Liver (tissue), 9 donors: ENCODE data around the gene CRISPLD2. TPM values are rescaled to one million over a fixed set of nuclear protein-coding genes. Genes with fewer than 3 reads are reported as not detected.

Experiments
- DNase-seq: peaks from one replicate; pipeline ENCODE4 v3.0.0-alpha.2; 2017; ENCODE audit warnings: low spot score
- H3K27ac ChIP-seq, 2 donors: one replicate each; pipeline ENCODE4 v1.7.0; 2013; ENCODE audit warnings: inconsistent platforms in 2 of 2, low read length in 2 of 2, control low read depth in 1 of 2, low read depth in 1 of 2, mild to moderate bottlenecking in 1 of 2
- H3K27me3 ChIP-seq, 4 donors: one replicate each; pipeline versions ENCODE4 v1.6.1 to v1.7.0; 2013; ENCODE audit warnings: low read length in 3 of 4, inconsistent platforms in 1 of 4, mild to moderate bottlenecking in 1 of 4, moderate library complexity in 1 of 4; ENCODE audit not compliant: control insufficient read depth in 4 of 4, insufficient read depth in 4 of 4
- H3K36me3 ChIP-seq, 4 donors: one replicate each; pipeline versions ENCODE4 v1.6.1 to v1.7.0; 2013; ENCODE audit warnings: low read length in 3 of 4, mild to moderate bottlenecking in 3 of 4, low read depth in 1 of 4, moderate library complexity in 1 of 4; ENCODE audit not compliant: control insufficient read depth in 4 of 4, insufficient read depth in 3 of 4
- H3K4me1 ChIP-seq, 4 donors: one replicate each; pipeline versions ENCODE4 v1.6.1 to v1.7.0; 2013; ENCODE audit warnings: low read length in 3 of 4, mild to moderate bottlenecking in 3 of 4, moderate library complexity in 1 of 4; ENCODE audit not compliant: control insufficient read depth in 4 of 4, insufficient read depth in 4 of 4
- H3K4me3 ChIP-seq, 3 donors: one replicate each; pipeline versions ENCODE4 v1.6.1 to v1.7.0; 2013; ENCODE audit warnings: low read length in 3 of 3, control low read depth in 1 of 3, low read depth in 1 of 3, mild to moderate bottlenecking in 1 of 3
- H3K9ac ChIP-seq, 2 donors: one replicate each; pipeline ENCODE4 v1.7.0; 2013; ENCODE audit warnings: low read length in 2 of 2, mild to moderate bottlenecking in 2 of 2, moderate library complexity in 2 of 2, control low read depth in 1 of 2, low read depth in 1 of 2
- H3K9me3 ChIP-seq, 4 donors: one replicate each; pipeline versions ENCODE4 v1.6.1 to v1.7.0; 2013; ENCODE audit warnings: low read length in 3 of 4; ENCODE audit not compliant: control insufficient read depth in 4 of 4
- ATF3 ChIP-seq: IDR thresholded peaks from 2 replicates; pipeline ENCODE4 v1.6.1; 2016; ENCODE audit warnings: antibody characterized with exemption
- CTCF ChIP-seq: fragments of 150-350 bp; IDR thresholded peaks from 2 replicates; pipeline ENCODE4 v1.5.1; 2017; ENCODE audit warnings: improper control_type of control experiment, low read depth, low read length; ENCODE audit not compliant: missing input control
- EGR1 ChIP-seq, 2 donors: IDR thresholded peaks; 2 replicates each; pipeline ENCODE4 v1.6.1; 2016 to 2018; ENCODE audit warnings: antibody characterized with exemption in 2 of 2, low read depth in 2 of 2
- FOXA1 ChIP-seq: IDR thresholded peaks from 2 replicates; pipeline ENCODE4 v1.6.1; 2016; ENCODE audit warnings: antibody characterized with exemption
- FOXA2 ChIP-seq: IDR thresholded peaks from 2 replicates; pipeline ENCODE4 v1.6.1; 2016; ENCODE audit warnings: antibody characterized with exemption
- GABPA ChIP-seq, 2 donors: IDR thresholded peaks in 1 of 2; conservative IDR thresholded peaks in 1 of 2; 2 replicates each; pipeline ENCODE4 v1.6.1; 2016; ENCODE audit warnings: antibody characterized with exemption in 2 of 2, mild to moderate bottlenecking in 1 of 2, moderate library complexity in 1 of 2
- HNF4A ChIP-seq, 2 donors: conservative IDR thresholded peaks; 2 replicates each; pipeline ENCODE4 v1.6.1; 2016; ENCODE audit warnings: antibody characterized with exemption in 2 of 2, mild to moderate bottlenecking in 2 of 2
- HNF4G ChIP-seq: IDR thresholded peaks from 2 replicates; pipeline ENCODE4 v1.6.1; 2016; ENCODE audit warnings: antibody characterized with exemption
- JUND ChIP-seq, 2 donors: IDR thresholded peaks; 2 replicates each; pipeline ENCODE4 v1.6.1; 2016; ENCODE audit warnings: antibody characterized with exemption in 2 of 2
- NR2F2 ChIP-seq: IDR thresholded peaks from 2 replicates; pipeline ENCODE4 v1.6.1; 2016; ENCODE audit warnings: antibody characterized with exemption
- RAD21 ChIP-seq, 2 donors: IDR thresholded peaks; 2 replicates each; pipeline ENCODE4 v1.6.1; 2016; ENCODE audit warnings: antibody characterized with exemption in 2 of 2, mild to moderate bottlenecking in 2 of 2
- REST ChIP-seq: IDR thresholded peaks from 2 replicates; pipeline ENCODE4 v1.6.1; 2016; ENCODE audit warnings: antibody characterized with exemption, mild to moderate bottlenecking
- RXRA ChIP-seq, 2 donors: IDR thresholded peaks; 2 replicates each; pipeline ENCODE4 v1.6.1; 2017 to 2018; ENCODE audit warnings: antibody characterized with exemption in 2 of 2, mild to moderate bottlenecking in 1 of 2
- SP1 ChIP-seq: IDR thresholded peaks from 2 replicates; pipeline ENCODE4 v1.6.1; 2018; ENCODE audit warnings: antibody characterized with exemption, mild to moderate bottlenecking
- TAF1 ChIP-seq: conservative IDR thresholded peaks from 2 replicates; pipeline ENCODE4 v1.6.1; 2016; ENCODE audit warnings: antibody characterized with exemption, mild to moderate bottlenecking
- YY1 ChIP-seq: IDR thresholded peaks from 2 replicates; pipeline ENCODE4 v1.6.1; 2016; ENCODE audit warnings: antibody characterized with exemption, mild to moderate bottlenecking
- ZBTB33 ChIP-seq: IDR thresholded peaks from 2 replicates; pipeline ENCODE4 v1.6.1; 2016; ENCODE audit warnings: antibody characterized with exemption
- WGBS: extraction: QIAGEN DNeasy Blood & Tissue Kit; methylation state at CpG from one replicate; pipeline ENCODE4 v1.1.7; 2013; 5-methylcytosine and 5-hydroxymethylcytosine counted together
- polyA plus RNA-seq, 2 donors: library from polyadenylated mRNA; stranded (reverse) in 1 of 2; unstranded in 1 of 2; fragments of 200-250 nt in 1 of 2; fragments of >200 nt in 1 of 2; fragmentation: Nextera tagmentation in 1 of 2; extraction: Ambion mirVana in 1 of 2; gene quantifications; one replicate each; pipeline versions ENCODE4 v1.2.1 to v1.2.3, GENCODE V29; 2013 to 2015
- total RNA-seq, 2 donors: library from RNA; depleted of rRNA; stranded (reverse); fragments of >200 nt; gene quantifications; one replicate each; pipeline ENCODE4 v1.2.3, GENCODE V29; 2014
- TF ChIP-seq, protein P1 (sequence below): IDR thresholded peaks from 2 replicates; pipeline ENCODE4 v1.6.1; 2016; ENCODE audit warnings: antibody characterized with exemption
- donor health status: healthy.
- donor health status: healthy.
- donor health status: healthy.
- donor health status: healthy.
- donor health status: healthy.

The CRISPLD2 gene
- total and polyA plus RNA-seq, 4 donors = 2.6 to 14.8 (median 4.1) TPM

DNA sequence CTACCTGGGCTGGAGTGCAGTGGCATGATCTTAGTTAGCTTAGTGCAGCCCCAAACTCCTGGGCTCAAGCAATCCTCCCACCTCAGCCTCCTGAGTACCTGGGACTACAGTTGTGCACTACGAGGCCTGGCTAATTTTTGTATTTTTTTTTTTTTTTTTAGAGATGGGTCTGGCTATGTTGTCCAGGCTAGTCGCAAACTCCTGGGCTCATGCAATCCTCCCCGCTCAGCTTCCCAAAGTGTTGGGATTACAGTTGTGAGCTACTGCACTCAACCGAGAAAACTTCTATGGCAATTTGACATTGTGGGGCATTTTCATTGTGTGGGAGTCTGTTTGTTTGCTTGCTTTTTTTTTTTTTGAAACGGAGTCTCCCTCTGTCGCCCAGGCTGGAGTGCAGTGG is 30.0 kb downstream of the CRISPLD2 start (continued):
- TF ChIP-seq REST (no peak), FOXA2 (no peak), HNF4G (no peak), EGR1 (IDR thresholded peaks at IDR 0.05; ENCODE audit: low read depth in 2 of 2) (no peak), YY1 (no peak)
- TF ChIP-seq, protein P1, sequence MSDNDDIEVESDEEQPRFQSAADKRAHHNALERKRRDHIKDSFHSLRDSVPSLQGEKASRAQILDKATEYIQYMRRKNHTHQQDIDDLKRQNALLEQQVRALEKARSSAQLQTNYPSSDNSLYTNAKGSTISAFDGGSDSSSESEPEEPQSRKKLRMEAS = no peak

- Histone ChIP-seq H3K36me3 (no peaks in the 10 kb centered on the region), H3K9me3 (no peaks in the 10 kb centered on the region), H3K4me3 (no peak overlapping the region), H3K9ac (no peak overlapping the region), H3K4me1 (peaks cover 0 to 5% (median 4%) of the 10 kb centered on the region in 4 donors), H3K27ac (no peak overlapping the region), H3K27me3 (no peaks in the 10 kb centered on the region)
- no peak for DNase-seq
- no peak for TF ChIP-seq HNF4G
- no peak for TF ChIP-seq NR2F2
- TF ChIP-seq CTCF = no peak
- TF ChIP-seq RAD21 (IDR thresholded peaks at IDR 0.05) = no peak
- TF ChIP-seq TAF1 = no peak
- TF ChIP-seq REST = no peak
- no peak for TF ChIP-seq RXRA (IDR thresholded peaks at IDR 0.05)
- TF ChIP-seq EGR1 (IDR thresholded peaks at IDR 0.05; ENCODE audit: low read depth in 2 of 2) = no peak
- no peak for TF ChIP-seq GABPA (IDR thresholded peaks at IDR 0.05 in 1 of 2, conservative IDR thresholded peaks at IDR 0.05 in 1 of 2)
- TF ChIP-seq, protein P1 = no peak
- TF ChIP-seq SP1 = no peak
- TF ChIP-seq FOXA2 = no peak
- no peak for TF ChIP-seq JUND (IDR thresholded peaks at IDR 0.05)
- no peak for TF ChIP-seq FOXA1
- no peak for TF ChIP-seq YY1
- no peak for TF ChIP-seq ATF3
- no peak for TF ChIP-seq HNF4A (conservative IDR thresholded peaks at IDR 0.05)
- TF ChIP-seq ZBTB33 = no peak
- 95% methylated on average over 6 of the region's 6 CpGs for WGBS
Observed at GRCh38 chr16:84850714-84851113, 30.9 kb downstream of the CRISPLD2 start.
